ENCODE results near the gene LIMS2.

GRCh38 chr2:127718271-127718670 lies 42.9 kb upstream of the LIMS2 start:
- TF ChIP-seq EZH2phosphoT487 (IDR thresholded peaks at IDR 0.05; ENCODE audit: unreplicated experiment) (no peak), CREB1 (CRISPR knock-in tag; IDR thresholded peaks at IDR 0.05; ENCODE audit: low read depth) (no peak), JUNB (IDR thresholded peaks at IDR 0.05; ENCODE audit: unreplicated experiment) (no peak), EZH2 (IDR thresholded peaks at IDR 0.05; ENCODE audit: low read depth, unreplicated experiment) (no peak), POLR2AphosphoS5 (IDR thresholded peaks at IDR 0.05; ENCODE audit: low read depth) (no peak), NANOG (IDR thresholded peaks at IDR 0.05; ENCODE audit: borderline replicate concordance) (no peak), ZNF114 (CRISPR knock-in tag; IDR thresholded peaks at IDR 0.05) (no peak)
- TF ChIP-seq, protein P1, sequence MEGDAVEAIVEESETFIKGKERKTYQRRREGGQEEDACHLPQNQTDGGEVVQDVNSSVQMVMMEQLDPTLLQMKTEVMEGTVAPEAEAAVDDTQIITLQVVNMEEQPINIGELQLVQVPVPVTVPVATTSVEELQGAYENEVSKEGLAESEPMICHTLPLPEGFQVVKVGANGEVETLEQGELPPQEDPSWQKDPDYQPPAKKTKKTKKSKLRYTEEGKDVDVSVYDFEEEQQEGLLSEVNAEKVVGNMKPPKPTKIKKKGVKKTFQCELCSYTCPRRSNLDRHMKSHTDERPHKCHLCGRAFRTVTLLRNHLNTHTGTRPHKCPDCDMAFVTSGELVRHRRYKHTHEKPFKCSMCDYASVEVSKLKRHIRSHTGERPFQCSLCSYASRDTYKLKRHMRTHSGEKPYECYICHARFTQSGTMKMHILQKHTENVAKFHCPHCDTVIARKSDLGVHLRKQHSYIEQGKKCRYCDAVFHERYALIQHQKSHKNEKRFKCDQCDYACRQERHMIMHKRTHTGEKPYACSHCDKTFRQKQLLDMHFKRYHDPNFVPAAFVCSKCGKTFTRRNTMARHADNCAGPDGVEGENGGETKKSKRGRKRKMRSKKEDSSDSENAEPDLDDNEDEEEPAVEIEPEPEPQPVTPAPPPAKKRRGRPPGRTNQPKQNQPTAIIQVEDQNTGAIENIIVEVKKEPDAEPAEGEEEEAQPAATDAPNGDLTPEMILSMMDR (conservative IDR thresholded peaks at IDR 0.05; ENCODE audit: low read depth in 2 of 2), result no peak
- TF ChIP-seq, protein P2, sequence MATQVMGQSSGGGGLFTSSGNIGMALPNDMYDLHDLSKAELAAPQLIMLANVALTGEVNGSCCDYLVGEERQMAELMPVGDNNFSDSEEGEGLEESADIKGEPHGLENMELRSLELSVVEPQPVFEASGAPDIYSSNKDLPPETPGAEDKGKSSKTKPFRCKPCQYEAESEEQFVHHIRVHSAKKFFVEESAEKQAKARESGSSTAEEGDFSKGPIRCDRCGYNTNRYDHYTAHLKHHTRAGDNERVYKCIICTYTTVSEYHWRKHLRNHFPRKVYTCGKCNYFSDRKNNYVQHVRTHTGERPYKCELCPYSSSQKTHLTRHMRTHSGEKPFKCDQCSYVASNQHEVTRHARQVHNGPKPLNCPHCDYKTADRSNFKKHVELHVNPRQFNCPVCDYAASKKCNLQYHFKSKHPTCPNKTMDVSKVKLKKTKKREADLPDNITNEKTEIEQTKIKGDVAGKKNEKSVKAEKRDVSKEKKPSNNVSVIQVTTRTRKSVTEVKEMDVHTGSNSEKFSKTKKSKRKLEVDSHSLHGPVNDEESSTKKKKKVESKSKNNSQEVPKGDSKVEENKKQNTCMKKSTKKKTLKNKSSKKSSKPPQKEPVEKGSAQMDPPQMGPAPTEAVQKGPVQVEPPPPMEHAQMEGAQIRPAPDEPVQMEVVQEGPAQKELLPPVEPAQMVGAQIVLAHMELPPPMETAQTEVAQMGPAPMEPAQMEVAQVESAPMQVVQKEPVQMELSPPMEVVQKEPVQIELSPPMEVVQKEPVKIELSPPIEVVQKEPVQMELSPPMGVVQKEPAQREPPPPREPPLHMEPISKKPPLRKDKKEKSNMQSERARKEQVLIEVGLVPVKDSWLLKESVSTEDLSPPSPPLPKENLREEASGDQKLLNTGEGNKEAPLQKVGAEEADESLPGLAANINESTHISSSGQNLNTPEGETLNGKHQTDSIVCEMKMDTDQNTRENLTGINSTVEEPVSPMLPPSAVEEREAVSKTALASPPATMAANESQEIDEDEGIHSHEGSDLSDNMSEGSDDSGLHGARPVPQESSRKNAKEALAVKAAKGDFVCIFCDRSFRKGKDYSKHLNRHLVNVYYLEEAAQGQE (IDR thresholded peaks at IDR 0.05; ENCODE audit: unreplicated experiment), result no peak
- TF ChIP-seq, protein P3, sequence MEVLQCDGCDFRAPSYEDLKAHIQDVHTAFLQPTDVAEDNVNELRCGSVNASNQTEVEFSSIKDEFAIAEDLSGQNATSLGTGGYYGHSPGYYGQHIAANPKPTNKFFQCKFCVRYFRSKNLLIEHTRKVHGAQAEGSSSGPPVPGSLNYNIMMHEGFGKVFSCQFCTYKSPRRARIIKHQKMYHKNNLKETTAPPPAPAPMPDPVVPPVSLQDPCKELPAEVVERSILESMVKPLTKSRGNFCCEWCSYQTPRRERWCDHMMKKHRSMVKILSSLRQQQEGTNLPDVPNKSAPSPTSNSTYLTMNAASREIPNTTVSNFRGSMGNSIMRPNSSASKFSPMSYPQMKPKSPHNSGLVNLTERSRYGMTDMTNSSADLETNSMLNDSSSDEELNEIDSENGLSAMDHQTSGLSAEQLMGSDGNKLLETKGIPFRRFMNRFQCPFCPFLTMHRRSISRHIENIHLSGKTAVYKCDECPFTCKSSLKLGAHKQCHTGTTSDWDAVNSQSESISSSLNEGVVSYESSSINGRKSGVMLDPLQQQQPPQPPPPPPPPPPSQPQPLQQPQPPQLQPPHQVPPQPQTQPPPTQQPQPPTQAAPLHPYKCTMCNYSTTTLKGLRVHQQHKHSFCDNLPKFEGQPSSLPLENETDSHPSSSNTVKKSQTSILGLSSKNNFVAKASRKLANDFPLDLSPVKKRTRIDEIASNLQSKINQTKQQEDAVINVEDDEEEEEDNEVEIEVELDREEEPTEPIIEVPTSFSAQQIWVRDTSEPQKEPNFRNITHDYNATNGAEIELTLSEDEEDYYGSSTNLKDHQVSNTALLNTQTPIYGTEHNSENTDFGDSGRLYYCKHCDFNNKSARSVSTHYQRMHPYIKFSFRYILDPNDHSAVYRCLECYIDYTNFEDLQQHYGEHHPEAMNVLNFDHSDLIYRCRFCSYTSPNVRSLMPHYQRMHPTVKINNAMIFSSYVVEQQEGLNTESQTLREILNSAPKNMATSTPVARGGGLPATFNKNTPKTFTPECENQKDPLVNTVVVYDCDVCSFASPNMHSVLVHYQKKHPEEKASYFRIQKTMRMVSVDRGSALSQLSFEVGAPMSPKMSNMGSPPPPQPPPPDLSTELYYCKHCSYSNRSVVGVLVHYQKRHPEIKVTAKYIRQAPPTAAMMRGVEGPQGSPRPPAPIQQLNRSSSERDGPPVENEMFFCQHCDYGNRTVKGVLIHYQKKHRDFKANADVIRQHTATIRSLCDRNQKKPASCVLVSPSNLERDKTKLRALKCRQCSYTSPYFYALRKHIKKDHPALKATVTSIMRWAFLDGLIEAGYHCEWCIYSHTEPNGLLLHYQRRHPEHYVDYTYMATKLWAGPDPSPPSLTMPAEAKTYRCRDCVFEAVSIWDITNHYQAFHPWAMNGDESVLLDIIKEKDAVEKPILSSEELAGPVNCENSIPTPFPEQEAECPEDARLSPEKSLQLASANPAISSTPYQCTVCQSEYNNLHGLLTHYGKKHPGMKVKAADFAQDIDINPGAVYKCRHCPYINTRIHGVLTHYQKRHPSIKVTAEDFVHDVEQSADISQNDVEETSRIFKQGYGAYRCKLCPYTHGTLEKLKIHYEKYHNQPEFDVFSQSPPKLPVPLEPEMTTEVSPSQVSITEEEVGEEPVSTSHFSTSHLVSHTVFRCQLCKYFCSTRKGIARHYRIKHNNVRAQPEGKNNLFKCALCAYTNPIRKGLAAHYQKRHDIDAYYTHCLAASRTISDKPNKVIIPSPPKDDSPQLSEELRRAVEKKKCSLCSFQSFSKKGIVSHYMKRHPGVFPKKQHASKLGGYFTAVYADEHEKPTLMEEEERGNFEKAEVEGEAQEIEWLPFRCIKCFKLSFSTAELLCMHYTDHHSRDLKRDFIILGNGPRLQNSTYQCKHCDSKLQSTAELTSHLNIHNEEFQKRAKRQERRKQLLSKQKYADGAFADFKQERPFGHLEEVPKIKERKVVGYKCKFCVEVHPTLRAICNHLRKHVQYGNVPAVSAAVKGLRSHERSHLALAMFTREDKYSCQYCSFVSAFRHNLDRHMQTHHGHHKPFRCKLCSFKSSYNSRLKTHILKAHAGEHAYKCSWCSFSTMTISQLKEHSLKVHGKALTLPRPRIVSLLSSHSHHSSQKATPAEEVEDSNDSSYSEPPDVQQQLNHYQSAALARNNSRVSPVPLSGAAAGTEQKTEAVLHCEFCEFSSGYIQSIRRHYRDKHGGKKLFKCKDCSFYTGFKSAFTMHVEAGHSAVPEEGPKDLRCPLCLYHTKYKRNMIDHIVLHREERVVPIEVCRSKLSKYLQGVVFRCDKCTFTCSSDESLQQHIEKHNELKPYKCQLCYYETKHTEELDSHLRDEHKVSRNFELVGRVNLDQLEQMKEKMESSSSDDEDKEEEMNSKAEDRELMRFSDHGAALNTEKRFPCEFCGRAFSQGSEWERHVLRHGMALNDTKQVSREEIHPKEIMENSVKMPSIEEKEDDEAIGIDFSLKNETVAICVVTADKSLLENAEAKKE (CRISPR knock-in tag; IDR thresholded peaks at IDR 0.05), result no peak
